GM20000 (cell line): ENCODE measurements around the gene RBM48.
"Not testable (repeated sequence)": the region's sequence is repeated elsewhere in the genome, so short reads cannot be mapped to it uniquely, and the experiment has no call there.

Experiments used
- DNase-seq: peaks from one replicate; pipeline ENCODE4 v3.0.0; 2012; ENCODE audit warnings: low spot score
- TF ChIP-seq, protein P1 (sequence below): IDR thresholded peaks from 2 replicates; pipeline ENCODE4 v1.5.1; 2012; ENCODE audit warnings: mild to moderate bottlenecking, control low read depth; ENCODE audit errors: extremely low read depth, missing control alignments

Gene RBM48

DNA sequence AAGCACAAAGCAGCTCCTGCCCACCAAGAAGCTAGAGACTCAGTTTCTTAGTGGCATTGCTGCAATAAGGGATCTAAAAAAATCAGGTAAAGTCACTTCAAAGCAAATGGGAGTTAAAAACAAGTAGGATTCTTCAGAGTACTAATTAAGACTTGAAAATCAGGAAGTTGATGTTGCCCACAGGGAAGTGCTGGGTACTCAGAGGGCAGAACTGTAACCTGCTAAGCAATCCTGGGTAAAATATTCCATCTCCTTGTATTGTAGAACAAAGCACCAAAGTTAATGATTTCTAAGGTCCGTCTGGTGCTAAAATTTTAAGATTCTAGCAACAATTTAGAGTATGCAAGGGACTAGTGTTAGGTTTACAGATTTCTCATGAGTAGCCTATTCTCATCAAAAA, 8.6 kb upstream of the RBM48 start:
- TF ChIP-seq, protein P1, sequence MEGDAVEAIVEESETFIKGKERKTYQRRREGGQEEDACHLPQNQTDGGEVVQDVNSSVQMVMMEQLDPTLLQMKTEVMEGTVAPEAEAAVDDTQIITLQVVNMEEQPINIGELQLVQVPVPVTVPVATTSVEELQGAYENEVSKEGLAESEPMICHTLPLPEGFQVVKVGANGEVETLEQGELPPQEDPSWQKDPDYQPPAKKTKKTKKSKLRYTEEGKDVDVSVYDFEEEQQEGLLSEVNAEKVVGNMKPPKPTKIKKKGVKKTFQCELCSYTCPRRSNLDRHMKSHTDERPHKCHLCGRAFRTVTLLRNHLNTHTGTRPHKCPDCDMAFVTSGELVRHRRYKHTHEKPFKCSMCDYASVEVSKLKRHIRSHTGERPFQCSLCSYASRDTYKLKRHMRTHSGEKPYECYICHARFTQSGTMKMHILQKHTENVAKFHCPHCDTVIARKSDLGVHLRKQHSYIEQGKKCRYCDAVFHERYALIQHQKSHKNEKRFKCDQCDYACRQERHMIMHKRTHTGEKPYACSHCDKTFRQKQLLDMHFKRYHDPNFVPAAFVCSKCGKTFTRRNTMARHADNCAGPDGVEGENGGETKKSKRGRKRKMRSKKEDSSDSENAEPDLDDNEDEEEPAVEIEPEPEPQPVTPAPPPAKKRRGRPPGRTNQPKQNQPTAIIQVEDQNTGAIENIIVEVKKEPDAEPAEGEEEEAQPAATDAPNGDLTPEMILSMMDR, result no peak
- DNase-seq, result no peak

GRCh38 chr7:92523110-92523509, 5.5 kb upstream of the RBM48 start:
- TF ChIP-seq, protein P1, result no peak
- no peak for DNase-seq

DNA sequence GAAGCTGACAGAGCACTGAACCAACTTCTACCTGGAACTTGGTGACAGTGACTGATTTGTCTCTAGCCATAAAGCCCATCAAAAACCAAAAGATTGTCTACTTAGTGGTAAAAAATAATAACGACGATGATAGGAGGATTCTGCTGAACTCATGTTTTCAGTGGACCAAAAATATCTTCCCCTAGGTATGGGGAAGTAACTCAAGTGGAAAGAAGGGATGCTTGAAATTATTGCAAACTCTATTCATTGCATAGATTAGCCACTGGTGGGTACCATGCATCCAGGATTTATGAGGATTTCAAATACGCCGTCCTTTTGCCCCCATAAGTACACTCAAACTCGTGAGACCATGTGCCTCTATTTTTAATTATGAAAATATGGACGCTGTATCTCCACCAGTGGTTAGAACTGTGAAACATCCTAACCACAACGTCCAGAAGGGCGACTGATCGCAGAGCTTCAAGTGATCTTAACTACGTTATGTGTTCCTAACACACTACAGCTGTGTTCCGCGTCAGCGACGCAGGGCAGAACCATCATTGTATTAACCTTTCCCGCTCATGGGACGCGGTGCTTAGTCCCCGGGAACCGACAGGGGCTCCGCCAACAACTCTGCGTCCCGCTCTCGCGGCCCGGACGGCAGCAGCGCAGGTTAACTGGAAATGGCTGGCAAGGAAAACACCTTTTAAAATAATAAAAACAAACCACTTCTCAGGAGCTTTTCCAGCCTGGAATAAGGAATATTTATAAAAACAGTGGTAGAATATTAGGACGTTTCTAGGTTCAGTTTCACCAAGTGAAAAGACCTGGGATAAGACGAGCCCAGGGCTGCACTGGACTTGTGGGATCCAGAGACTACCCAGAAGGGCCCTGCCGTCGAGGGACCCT, 1.1 kb upstream of the RBM48 start:
- peak; percentile 60 for DNase-seq

DNA sequence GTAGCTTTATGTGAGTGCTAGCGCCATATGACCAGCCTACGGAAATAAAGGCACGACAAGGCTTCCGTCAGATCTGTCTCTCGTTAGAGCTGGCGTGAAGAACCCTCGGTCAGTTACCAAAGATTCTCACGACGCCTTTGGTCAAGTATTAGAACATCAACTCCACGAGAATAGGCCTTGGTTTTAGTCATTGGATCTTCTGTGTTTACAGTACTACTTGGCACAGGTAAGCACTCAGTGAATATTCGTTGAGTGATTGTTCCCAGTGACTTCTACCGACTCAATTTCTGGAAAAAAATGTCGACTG, 316 bp downstream of the RBM48 start:
- TF ChIP-seq, protein P1, result no peak
- no peak for DNase-seq

More for the DNA sequence above, 1.1 kb upstream of the RBM48 start:
- TF ChIP-seq, protein P1, result no peak

DNA sequence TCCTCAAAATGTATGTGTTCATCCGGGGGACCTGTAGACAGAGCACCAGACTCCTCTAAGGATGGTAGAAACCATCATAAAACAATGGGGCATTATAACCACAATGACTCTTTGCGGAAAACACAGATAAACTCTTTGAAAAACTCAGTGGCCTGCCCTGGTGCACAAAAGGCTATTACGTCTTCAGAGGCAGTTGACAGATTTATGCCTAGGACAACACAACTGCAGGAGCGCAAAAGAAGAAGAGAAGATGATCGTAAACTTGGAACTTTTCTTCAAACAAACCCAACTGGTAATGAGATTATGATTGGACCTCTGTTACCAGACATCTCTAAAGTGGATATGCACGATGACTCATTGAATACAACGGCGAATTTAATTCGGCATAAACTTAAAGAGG, 6.0 kb downstream of the RBM48 start:
- no peak for DNase-seq

DNA sequence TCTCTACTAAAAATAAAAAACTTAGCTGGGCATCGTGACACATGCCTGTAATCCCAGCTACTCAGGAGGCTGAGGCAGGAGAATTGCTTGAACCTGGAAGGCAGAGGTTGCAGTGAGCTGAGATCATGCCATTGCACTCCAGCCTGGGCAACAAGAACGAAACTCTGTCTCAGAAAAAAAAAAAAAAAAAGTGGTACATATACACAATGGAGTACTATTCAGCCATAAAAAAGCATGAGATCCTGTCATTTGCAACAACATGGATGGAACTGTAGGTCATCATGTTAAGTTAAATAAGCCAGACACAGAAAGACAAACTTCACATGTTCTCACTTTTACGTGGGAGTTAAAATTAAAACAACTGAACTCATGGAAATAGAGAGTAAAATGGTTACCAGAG, 14.9 kb downstream of the RBM48 start:
- not testable (repeated sequence) for DNase-seq

More for the DNA sequence above, 6.0 kb downstream of the RBM48 start:
- TF ChIP-seq, protein P1, result no peak

DNA sequence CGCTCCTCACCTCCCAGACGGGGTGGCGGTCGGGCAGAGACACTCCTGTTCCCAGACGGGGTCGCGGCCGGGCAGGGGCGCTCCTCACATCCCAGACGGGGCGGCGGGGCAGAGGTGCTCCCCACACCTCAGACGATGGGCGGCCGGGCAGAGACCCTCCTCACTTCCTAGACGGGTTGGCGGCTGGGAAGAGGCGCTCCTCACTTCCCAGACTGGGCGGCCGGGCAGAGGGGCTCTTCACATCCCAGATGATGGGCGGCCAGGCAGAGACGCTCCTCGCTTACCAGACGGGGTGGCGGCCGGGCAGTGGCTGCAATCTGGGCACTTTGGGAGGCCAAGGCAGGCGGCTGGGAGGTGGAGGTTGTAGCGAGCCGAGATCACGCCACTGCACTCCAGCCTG, 16.5 kb downstream of the RBM48 start:
- not testable (repeated sequence) for DNase-seq

DNA sequence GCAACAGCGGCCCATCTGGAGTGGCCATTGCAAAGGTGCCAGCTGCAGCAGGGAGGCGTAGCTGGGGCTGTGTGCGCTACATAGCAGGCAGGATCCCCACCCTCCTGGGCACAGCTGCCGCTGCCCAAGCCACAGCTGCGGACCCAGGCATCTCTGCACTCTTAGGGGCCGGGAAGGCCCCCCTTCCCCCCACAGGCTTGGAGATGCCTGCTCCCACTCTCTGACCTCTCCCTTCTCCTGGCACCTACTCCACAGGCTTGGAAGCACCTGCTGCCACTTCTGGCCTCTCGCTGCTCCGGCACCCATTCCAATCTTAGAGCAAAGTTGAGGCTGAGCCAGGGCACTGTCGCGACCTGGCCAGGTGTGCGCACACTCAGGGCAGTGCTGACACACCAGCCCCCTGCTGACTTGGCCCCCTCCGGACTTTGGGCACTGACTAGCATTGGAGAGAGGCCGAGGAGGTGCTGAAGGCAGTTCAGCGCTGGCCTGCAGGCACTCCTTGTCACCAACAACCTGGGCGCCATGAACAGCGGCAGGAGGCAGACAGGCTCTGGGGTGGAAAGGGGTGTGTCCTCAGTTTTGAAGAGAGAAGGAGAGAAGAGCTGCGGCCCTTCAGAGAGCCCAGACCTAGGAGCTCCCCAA, 18.4 kb downstream of the RBM48 start:
- TF ChIP-seq, protein P1, result no peak
- DNase-seq, result no peak
